Panc1 (cell line): ENCODE results near the gene ANAPC5. TPM values are rescaled to one million over a fixed set of nuclear protein-coding genes. Genes with fewer than 3 reads are reported as not detected.
"Not testable (repeated sequence)": the region's sequence is repeated elsewhere in the genome, so short reads cannot be mapped to it uniquely, and the experiment has no call there.

Experiments used
- ATAC-seq: fragments of 200-7000 bp; cut with Tn5 transposase; 2 replicates; pipeline ENCODE4 v1.9.1; 2020; ENCODE audit warnings: mild to moderate bottlenecking, moderate library complexity
- BruUV-seq: library from RNA; stranded (reverse); fragments of 400-500 nt; replicated peaks from 2 replicates; lab custom pipeline; 2021; lab: Mats Ljungman, UMichigan
- CTCF ChIA-PET: fragments of 300-600 bp; sonication (Branson Sonifier 250); formaldehyde crosslinking; loops from one replicate; lab custom pipeline; 2022; ENCODE audit warnings: antibody characterized with exemption; lab: Charles Lee
- POLR2A ChIA-PET: fragments of 300-600 bp; sonication (Branson Sonifier 250); formaldehyde crosslinking; loops from one replicate; lab custom pipeline; 2022; ENCODE audit warnings: antibody characterized with exemption; lab: Charles Lee
- DNase-seq: peaks from one replicate; pipeline ENCODE4 v3.0.0-alpha.2; 2010; ENCODE audit warnings: low read depth, low spot score
- H3K27ac ChIP-seq: 2 replicates; pipeline ENCODE4 v1.5.1; 2011; ENCODE audit warnings: mild to moderate bottlenecking, low read length, inconsistent platforms
- H3K27me3 ChIP-seq: fragments of 200-500 bp; sonication (Bioruptor generic); 2 replicates; pipeline ENCODE4 v1.6.0; 2014; ENCODE audit warnings: low read length, inconsistent platforms; ENCODE audit not compliant: control insufficient read depth, insufficient read depth
- H3K36me3 ChIP-seq: fragments of 200-500 bp; sonication (Bioruptor generic); 2 replicates; pipeline ENCODE4 v1.5.1; 2014; ENCODE audit warnings: inconsistent platforms, mild to moderate bottlenecking, low read length, moderate library complexity; ENCODE audit not compliant: control insufficient read depth, insufficient read depth
- H3K4me1 ChIP-seq: 2 replicates; pipeline ENCODE4 v1.5.1; 2011; ENCODE audit warnings: inconsistent platforms, mild to moderate bottlenecking, low read length, moderate library complexity; ENCODE audit not compliant: control insufficient read depth, insufficient read depth
- H3K4me3 ChIP-seq, 2 experiments: 2 replicates each; pipeline ENCODE4 v1.5.1; 2011 to 2012; ENCODE audit warnings: low read depth in 2 of 2, low read length in 2 of 2, mild to moderate bottlenecking in 2 of 2, inconsistent platforms in 1 of 2, moderate library complexity in 1 of 2
- H3K9me3 ChIP-seq: fragments of 200-500 bp; sonication (Bioruptor generic); 2 replicates; pipeline ENCODE4 v1.5.1; 2014; ENCODE audit warnings: low read depth, mild to moderate bottlenecking, inconsistent platforms, low read length, moderate library complexity; ENCODE audit not compliant: control insufficient read depth, insufficient read depth
- POLR2AphosphoS5 ChIP-seq: IDR thresholded peaks from 2 replicates; pipeline ENCODE4 v1.6.1; 2012; ENCODE audit warnings: mild to moderate bottlenecking, low read depth, low read length, moderate library complexity
- SIN3A ChIP-seq: IDR thresholded peaks from 2 replicates; pipeline ENCODE4 v1.6.1; 2012; ENCODE audit warnings: low read depth, mild to moderate bottlenecking, low read length, moderate library complexity, borderline replicate concordance; ENCODE audit not compliant: insufficient read depth
- TCF7L2 ChIP-seq: IDR thresholded peaks from 2 replicates; pipeline ENCODE4 v1.6.1; 2011; ENCODE audit warnings: mild to moderate bottlenecking, low read depth, low read length, inconsistent platforms
- in situ Hi-C: cut with HindIII; loops from 2 replicates; pipeline ENCODE4 v1.10.0; 2016; ENCODE audit warnings: low sequenced_read_pairs, low pct_unique_long_range_greater_than_20kb
- intact Hi-C: fragments of 100-400 bp; cut with micrococcal nuclease; formaldehyde crosslinking; loops from one replicate; pipeline ENCODE4 v1.10.0; 2022; ENCODE audit not compliant: unreplicated experiment
- total RNA-seq: library from RNA; stranded (reverse); gene quantifications from one replicate; pipeline ENCODE4 v1.2.1, GENCODE V29; 2021; ENCODE audit not compliant: unreplicated experiment
- TF ChIP-seq, protein P1 (sequence below), 2 experiments: IDR thresholded peaks; 2 replicates each; pipeline ENCODE4 v1.6.1; 2011 to 2012; ENCODE audit warnings: low read depth in 2 of 2, control low read depth in 1 of 2, low read length in 1 of 2, mild to moderate bottlenecking in 1 of 2, moderate library complexity in 1 of 2; ENCODE audit not compliant: insufficient read depth in 1 of 2

ANAPC5 gene
- total RNA-seq, 1 experiment from 2014 or later: 101 TPM

DNA sequence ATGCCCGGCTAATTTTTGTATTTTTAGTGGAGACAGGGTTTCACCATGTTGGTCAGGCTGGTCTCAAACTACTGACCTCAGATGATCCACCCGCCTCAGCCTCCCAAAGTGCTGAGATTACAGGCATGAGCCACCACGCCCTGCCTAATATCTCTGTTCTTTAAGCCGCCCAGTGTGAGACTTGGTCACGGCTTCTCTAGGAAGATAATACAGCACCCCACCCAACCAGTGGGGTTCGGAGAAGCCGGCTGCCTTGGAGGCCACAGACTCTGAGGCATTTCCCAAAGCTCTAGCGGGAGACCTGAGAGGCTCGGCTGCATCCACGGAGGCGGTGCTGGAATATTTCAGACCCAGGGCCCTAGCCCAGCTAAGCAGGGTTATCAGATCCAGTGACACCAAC lies 69.3 kb downstream of the ANAPC5 start:
- H3K36me3 ChIP-seq, H3K4me1 ChIP-seq, DNase-seq, H3K4me3 ChIP-seq, H3K27me3 ChIP-seq, H3K27ac ChIP-seq, CTCF ChIA-PET, intact Hi-C loops, in situ Hi-C loops, ATAC-seq, H3K9me3 ChIP-seq, BruUV-seq: not testable (repeated sequence)
- POLR2A ChIA-PET: interaction anchor here (0.7 kb wide), 1 partner anchor 88 kb away, joined by 3 read pairs; no protein-coding TSS in a partner anchor

DNA sequence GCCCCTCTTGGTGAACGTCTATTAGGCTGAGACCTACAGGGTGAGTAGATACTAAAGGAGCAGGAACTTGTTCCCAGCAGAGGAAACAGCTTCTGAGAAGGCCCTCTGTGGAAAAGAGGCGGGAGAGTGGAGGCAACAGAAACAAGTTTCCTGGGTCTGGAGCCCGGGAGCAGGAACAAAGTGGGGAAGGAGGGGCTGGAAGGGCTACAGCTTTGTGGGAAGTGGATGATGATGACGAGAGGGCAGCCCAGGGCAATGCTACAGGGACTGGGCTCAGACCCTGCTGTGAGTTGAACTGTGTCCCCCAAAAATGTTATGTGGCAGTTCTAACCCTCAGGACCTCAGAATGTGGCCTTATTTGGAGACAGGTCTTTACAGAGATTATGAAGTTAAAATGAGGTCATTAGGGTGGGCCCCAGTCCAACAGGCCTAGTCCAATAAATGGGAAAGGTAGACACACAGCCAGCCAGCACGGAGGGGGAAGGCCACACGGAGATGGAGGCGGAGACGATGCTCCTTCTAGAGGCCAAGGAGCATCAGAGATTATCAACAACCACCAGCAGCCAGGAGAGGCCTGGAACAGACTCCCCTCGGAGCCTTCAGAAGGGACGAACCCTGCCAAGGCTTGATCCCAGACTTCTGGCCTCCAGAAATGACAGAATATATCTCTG lies 70.0 kb downstream of the ANAPC5 start:
- TF ChIP-seq POLR2AphosphoS5 (no peak), SIN3A (no peak), TCF7L2 (no peak)
- TF ChIP-seq, protein P1, sequence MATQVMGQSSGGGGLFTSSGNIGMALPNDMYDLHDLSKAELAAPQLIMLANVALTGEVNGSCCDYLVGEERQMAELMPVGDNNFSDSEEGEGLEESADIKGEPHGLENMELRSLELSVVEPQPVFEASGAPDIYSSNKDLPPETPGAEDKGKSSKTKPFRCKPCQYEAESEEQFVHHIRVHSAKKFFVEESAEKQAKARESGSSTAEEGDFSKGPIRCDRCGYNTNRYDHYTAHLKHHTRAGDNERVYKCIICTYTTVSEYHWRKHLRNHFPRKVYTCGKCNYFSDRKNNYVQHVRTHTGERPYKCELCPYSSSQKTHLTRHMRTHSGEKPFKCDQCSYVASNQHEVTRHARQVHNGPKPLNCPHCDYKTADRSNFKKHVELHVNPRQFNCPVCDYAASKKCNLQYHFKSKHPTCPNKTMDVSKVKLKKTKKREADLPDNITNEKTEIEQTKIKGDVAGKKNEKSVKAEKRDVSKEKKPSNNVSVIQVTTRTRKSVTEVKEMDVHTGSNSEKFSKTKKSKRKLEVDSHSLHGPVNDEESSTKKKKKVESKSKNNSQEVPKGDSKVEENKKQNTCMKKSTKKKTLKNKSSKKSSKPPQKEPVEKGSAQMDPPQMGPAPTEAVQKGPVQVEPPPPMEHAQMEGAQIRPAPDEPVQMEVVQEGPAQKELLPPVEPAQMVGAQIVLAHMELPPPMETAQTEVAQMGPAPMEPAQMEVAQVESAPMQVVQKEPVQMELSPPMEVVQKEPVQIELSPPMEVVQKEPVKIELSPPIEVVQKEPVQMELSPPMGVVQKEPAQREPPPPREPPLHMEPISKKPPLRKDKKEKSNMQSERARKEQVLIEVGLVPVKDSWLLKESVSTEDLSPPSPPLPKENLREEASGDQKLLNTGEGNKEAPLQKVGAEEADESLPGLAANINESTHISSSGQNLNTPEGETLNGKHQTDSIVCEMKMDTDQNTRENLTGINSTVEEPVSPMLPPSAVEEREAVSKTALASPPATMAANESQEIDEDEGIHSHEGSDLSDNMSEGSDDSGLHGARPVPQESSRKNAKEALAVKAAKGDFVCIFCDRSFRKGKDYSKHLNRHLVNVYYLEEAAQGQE (IDR thresholded peaks at IDR 0.05; ENCODE audit: insufficient read depth in 1 of 2, low read depth in 2 of 2, low read length in 1 of 2): no peak
- Histone ChIP-seq H3K27ac (no peak overlapping the region), H3K4me1 (no peaks in the 10 kb centered on the region), H3K4me3 (no peak overlapping the region), H3K9me3 (no peaks in the 10 kb centered on the region), H3K27me3 (no peaks in the 10 kb centered on the region), H3K36me3 (no peaks in the 10 kb centered on the region)
- BruUV-seq: no TSS peak
- in situ Hi-C loops (no loop called here), intact Hi-C loops (no loop called here)
- POLR2A ChIA-PET: no interaction called here
- no peak for DNase-seq
- ATAC-seq: no peak
- CTCF ChIA-PET: no interaction called here

DNA sequence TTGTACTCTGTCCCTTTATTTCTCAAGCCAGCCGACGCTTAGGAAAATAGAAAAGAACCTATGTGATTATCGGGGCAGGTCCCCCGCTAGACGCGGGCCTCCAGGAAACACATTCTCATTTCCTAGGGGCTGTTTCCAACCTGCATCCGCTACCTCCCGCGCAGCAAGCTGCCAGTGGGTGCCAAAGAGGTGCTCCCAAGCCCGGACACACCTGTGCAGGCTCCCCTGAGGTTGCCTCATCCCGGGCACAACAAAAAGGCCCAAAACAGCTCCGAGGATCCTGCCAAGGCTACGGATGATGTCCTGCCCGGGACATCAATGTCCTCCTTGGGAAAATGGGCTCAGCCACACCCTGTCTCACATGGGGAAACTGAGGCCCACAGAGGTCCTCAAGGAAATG lies 71.1 kb downstream of the ANAPC5 start:
- ATAC-seq, H3K36me3 ChIP-seq, in situ Hi-C loops: not testable (repeated sequence)

DNA sequence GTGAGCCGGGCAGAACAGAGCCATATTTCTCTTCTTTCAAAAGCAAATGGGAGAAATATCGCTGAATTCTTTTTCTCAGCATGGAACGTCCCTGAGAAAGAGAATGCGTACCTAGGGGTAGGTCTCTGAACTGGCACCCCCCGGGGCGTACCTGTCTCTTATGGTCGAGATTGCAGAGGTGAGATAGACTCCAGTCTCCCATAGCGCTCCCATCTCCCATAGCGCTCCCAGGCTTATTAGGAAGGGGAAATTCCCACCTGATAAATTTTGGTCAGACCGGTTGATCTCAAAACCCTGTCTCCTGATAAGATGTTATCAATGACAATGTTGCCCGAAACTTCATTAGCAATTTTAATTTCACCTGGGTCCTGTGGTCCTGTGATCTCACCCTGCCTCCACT lies 71.7 kb downstream of the ANAPC5 start:
- ATAC-seq, POLR2A ChIA-PET, H3K9me3 ChIP-seq, H3K27ac ChIP-seq, in situ Hi-C loops, H3K4me1 ChIP-seq, H3K36me3 ChIP-seq, H3K27me3 ChIP-seq, intact Hi-C loops, DNase-seq, CTCF ChIA-PET, BruUV-seq, H3K4me3 ChIP-seq: not testable (repeated sequence)

More for the DNA sequence above, 71.1 kb downstream of the ANAPC5 start:
- CTCF ChIA-PET, H3K27me3 ChIP-seq, DNase-seq, POLR2A ChIA-PET, H3K4me3 ChIP-seq, BruUV-seq, intact Hi-C loops, H3K4me1 ChIP-seq, H3K9me3 ChIP-seq, H3K27ac ChIP-seq: not testable (repeated sequence)
